Right forelimb (tissue), 1 donor: Measurements from ENCODE around the gene ZMYND12.

Experiments
- DNase-seq: peaks from one replicate; pipeline ENCODE4 v3.0.0-alpha.2; 2018

ZMYND12 gene

DNA sequence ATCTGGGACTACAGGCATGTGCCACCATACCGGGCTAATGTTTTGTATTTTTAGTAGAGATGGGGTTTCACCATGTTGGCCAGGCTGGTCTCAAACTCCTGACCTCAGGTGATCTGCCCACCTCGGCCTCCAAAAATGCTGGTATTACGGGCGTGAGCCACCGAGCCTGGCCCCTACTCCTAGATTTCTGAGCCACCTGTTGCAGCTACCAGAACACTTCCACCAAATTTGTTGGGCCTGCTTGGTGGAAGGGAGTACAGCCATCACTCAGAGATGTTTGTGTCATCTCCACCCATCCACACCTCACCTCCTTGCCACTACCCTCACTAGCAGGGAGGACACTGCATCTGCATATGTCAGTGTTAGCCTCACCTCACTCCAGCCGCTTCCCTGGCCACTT, 69.8 kb downstream of the ZMYND12 start:
- no peak for DNase-seq

- DNase-seq: no peak
Observed at GRCh38 chr1:42385283-42385682, 70.5 kb downstream of the ZMYND12 start.

- no peak for DNase-seq
Observed at GRCh38 chr1:42381280-42381673, 74.5 kb downstream of the ZMYND12 start.

DNA sequence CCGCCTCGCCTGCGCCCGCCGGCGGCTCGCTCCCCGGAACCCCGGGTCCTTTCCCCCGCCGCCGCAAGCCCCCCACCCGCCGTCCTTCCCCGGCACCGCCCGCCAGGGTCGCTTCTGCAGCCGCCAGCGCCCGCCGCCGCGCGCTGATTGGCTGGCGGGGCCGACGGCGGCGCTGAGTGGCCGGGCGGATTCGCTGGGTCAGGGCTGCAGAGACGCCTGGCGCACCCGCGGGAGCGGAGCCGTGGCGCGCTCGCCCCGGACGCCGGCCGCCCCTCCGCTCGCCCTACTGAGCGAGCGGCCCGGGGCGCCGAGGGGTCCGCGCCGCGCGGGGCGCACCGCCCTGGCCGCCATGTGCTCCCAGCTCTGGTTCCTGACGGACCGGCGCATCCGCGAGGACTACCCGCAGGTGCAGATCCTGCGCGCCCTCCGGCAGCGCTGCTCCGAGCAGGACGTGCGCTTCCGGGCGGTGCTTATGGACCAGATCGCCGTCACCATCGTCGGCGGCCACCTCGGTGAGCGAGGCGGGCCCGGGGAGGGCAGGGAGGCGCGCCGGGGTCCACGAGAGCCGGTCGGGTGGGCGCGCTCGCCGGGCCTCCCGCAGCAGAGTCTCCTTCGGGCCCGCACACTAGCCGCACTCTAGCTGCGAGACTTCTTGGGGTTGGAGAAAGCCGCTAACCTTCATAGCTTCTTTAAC, 75.1 kb downstream of the ZMYND12 start, which contains the start of gene RIMKLA:
RIMKLA (plus strand) TSS at position 207 of the 694 bp plus-strand sequence; CDS start at position 350, 143 bp downstream.
- peak; percentile 63 for DNase-seq
